Peyer's patch (tissue), 4 donors: Measurements from ENCODE around the gene TGFBR3L.

ENCODE experiments used
- POLR2A ChIP-seq, 2 donors: fragments of 450-650 bp; IDR thresholded peaks; one replicate each; pipeline ENCODE4 v1.5.1; 2017; ENCODE audit warnings: antibody characterized with exemption in 2 of 2, mild to moderate bottlenecking in 2 of 2, moderate library complexity in 2 of 2
- TF ChIP-seq, protein P1 (sequence below), 6 experiments: fragments of 450-650 bp in 4 of 6; fragments of 200-600 bp in 2 of 6; sonication (generic) in 1 of 6; IDR thresholded peaks; one replicate each; pipeline ENCODE4 v1.5.1; 2017 to 2019; ENCODE audit warnings: antibody characterized with exemption in 6 of 6, mild to moderate bottlenecking in 3 of 6, moderate library complexity in 1 of 6

DNA sequence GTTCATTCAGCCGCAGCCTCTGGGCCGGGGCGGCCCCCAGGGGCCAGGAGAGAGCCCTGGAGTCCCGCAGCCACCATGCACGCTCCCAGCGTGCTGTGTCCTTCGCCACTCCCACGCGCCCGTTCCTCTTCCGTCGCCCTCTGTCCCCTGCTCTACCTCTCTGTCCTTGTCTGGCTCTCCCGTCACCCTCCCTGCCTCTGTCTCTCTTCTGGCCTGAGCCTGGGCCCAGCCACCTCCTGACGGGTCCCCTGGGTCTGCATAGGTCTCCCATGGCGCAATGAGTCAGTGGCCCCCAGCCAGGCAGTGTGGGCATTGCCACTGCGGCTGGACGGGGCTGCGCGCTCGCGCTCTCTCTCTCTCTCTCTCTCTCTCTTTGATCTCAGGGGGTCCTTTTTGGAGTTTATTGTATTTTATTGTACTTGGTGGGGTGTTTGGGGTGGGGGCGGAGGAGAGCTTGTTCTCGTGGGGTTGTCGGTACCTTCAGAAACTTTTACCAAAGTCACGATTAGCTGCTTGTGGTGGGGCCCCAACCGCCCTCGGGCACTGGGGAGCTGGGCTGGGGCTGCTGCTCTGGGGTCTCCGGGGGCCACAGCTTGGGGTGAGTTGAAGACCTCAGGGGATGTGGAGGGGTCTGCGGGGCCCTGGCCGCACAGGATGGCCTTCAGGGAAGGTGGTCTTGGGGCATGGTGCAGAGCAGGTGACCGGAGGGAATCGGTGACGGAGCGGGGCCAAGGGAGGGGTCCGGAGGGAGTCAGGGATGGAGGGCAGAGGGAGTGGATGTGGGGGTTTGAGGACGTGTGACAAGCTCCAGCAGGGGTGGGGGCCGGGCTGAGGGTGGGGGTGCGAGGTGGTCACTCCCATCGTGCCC lies 1.7 kb upstream of the TGFBR3L start:
- no peak for TF ChIP-seq POLR2A (IDR thresholded peaks at IDR 0.05)
- TF ChIP-seq, protein P1, sequence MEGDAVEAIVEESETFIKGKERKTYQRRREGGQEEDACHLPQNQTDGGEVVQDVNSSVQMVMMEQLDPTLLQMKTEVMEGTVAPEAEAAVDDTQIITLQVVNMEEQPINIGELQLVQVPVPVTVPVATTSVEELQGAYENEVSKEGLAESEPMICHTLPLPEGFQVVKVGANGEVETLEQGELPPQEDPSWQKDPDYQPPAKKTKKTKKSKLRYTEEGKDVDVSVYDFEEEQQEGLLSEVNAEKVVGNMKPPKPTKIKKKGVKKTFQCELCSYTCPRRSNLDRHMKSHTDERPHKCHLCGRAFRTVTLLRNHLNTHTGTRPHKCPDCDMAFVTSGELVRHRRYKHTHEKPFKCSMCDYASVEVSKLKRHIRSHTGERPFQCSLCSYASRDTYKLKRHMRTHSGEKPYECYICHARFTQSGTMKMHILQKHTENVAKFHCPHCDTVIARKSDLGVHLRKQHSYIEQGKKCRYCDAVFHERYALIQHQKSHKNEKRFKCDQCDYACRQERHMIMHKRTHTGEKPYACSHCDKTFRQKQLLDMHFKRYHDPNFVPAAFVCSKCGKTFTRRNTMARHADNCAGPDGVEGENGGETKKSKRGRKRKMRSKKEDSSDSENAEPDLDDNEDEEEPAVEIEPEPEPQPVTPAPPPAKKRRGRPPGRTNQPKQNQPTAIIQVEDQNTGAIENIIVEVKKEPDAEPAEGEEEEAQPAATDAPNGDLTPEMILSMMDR (IDR thresholded peaks at IDR 0.05) = no peak
